OCI-LY3 (cell line): ENCODE results near the gene OVOL3.

Source experiments
- H2AFZ ChIP-seq: fragments of 200-600, 300-600 bp; shearing (Covaris generic); 2 replicates; pipeline ENCODE4 v1.6.0; 2014; ENCODE audit warnings: antibody characterized with exemption, low read depth, low read length
- H3K27ac ChIP-seq: fragments of 200-600, 300-600 bp; sonication (generic); 2 replicates; pipeline ENCODE4 v1.5.1; 2014; ENCODE audit warnings: mild to moderate bottlenecking, low read length, moderate library complexity, mixed read lengths
- H3K27me3 ChIP-seq: fragments of 200-600, 300-600 bp; sonication (generic); 2 replicates; pipeline ENCODE4 v1.6.1; 2014; ENCODE audit warnings: low read depth, low read length, mixed read lengths
- H3K36me3 ChIP-seq: fragments of 200-600, 300-600 bp; sonication (generic); replicated peaks from 2 replicates; pipeline ENCODE3; 2014; ENCODE audit warnings: low read depth, low read length, mixed read lengths
- H3K4me1 ChIP-seq: fragments of 300-600, 200-600 bp; sonication (generic); 2 replicates; pipeline ENCODE4 v1.6.1; 2014; ENCODE audit warnings: low read length, mixed read lengths
- H3K4me2 ChIP-seq: fragments of 200-600, 300-600 bp; sonication (generic); 2 replicates; pipeline ENCODE4 v1.6.1; 2014; ENCODE audit warnings: low read length, mixed read lengths
- H3K4me3 ChIP-seq: fragments of 300-600, 200-600 bp; sonication (generic); 2 replicates; pipeline ENCODE4 v1.5.1; 2014; ENCODE audit warnings: antibody characterized with exemption, mild to moderate bottlenecking, low read length, moderate library complexity
- H3K79me2 ChIP-seq: fragments of 300-600, 200-600 bp; shearing (Covaris generic); 2 replicates; pipeline ENCODE4 v1.6.1; 2014; ENCODE audit warnings: mild to moderate bottlenecking, low read length, mixed read lengths
- H3K9ac ChIP-seq: fragments of 300-600, 200-600 bp; shearing (Covaris generic); 2 replicates; pipeline ENCODE4 v1.6.0; 2014; ENCODE audit warnings: mild to moderate bottlenecking, low read length, moderate library complexity
- H3K9me3 ChIP-seq: fragments of 200-600, 300-600 bp; shearing (Covaris generic); 2 replicates; pipeline ENCODE4 v1.6.1; 2014; ENCODE audit warnings: low read length, mixed read lengths; ENCODE audit not compliant: insufficient read depth
- H4K20me1 ChIP-seq: fragments of 200-600, 300-600 bp; sonication (generic); 2 replicates; pipeline ENCODE4 v1.6.1; 2016; ENCODE audit warnings: low read length, mixed read lengths; ENCODE audit not compliant: insufficient read depth
- EZH2phosphoT487 ChIP-seq: fragments of 200-600 bp; shearing (Covaris generic); IDR thresholded peaks from 2 replicates; pipeline ENCODE4 v1.6.1; 2018; ENCODE audit warnings: antibody characterized with exemption, mixed run types, low read depth
- TF ChIP-seq, protein P1 (sequence below): fragments of 200-600, 300-600 bp; sonication (generic); IDR thresholded peaks from 2 replicates; pipeline ENCODE4 v1.5.1; 2014; ENCODE audit warnings: antibody characterized with exemption, low read length, low read depth

The OVOL3 gene

DNA sequence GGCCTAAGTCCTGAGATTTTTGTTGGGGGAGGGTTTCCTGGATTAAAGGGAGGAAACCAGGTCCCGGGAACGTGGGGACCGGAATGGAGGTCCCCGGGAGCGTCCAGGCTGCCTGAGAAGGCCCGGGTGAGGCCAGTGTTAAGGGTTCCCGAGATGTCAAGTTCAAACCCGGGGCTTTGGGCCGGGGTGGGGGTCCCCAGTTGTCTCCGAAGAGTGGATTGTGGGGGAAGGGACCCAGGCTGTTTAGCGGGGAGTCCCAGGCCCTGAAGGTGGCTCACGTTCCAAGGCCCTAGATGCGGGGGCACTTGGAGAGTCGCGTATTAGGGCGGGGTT, 41.0 kb downstream of the OVOL3 start:
- Histone ChIP-seq H3K4me1 (no peaks in the 10 kb centered on the region), H3K27ac (no peak overlapping the region), H3K36me3 (peaks cover 33% of the 10 kb centered on the region), H3K27me3 (no peaks in the 10 kb centered on the region), H3K79me2 (no peaks in the 10 kb centered on the region), H3K9me3 (no peaks in the 10 kb centered on the region), H4K20me1 (no peaks in the 10 kb centered on the region; the same call in 1 of the 2 replicates), H3K4me2 (no peak overlapping the region), H3K9ac (no peak overlapping the region), H3K4me3 (no peak overlapping the region), H2AFZ (no peak overlapping the region)
- TF ChIP-seq, protein P1, sequence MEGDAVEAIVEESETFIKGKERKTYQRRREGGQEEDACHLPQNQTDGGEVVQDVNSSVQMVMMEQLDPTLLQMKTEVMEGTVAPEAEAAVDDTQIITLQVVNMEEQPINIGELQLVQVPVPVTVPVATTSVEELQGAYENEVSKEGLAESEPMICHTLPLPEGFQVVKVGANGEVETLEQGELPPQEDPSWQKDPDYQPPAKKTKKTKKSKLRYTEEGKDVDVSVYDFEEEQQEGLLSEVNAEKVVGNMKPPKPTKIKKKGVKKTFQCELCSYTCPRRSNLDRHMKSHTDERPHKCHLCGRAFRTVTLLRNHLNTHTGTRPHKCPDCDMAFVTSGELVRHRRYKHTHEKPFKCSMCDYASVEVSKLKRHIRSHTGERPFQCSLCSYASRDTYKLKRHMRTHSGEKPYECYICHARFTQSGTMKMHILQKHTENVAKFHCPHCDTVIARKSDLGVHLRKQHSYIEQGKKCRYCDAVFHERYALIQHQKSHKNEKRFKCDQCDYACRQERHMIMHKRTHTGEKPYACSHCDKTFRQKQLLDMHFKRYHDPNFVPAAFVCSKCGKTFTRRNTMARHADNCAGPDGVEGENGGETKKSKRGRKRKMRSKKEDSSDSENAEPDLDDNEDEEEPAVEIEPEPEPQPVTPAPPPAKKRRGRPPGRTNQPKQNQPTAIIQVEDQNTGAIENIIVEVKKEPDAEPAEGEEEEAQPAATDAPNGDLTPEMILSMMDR: no peak
- TF ChIP-seq EZH2phosphoT487: no peak

DNA sequence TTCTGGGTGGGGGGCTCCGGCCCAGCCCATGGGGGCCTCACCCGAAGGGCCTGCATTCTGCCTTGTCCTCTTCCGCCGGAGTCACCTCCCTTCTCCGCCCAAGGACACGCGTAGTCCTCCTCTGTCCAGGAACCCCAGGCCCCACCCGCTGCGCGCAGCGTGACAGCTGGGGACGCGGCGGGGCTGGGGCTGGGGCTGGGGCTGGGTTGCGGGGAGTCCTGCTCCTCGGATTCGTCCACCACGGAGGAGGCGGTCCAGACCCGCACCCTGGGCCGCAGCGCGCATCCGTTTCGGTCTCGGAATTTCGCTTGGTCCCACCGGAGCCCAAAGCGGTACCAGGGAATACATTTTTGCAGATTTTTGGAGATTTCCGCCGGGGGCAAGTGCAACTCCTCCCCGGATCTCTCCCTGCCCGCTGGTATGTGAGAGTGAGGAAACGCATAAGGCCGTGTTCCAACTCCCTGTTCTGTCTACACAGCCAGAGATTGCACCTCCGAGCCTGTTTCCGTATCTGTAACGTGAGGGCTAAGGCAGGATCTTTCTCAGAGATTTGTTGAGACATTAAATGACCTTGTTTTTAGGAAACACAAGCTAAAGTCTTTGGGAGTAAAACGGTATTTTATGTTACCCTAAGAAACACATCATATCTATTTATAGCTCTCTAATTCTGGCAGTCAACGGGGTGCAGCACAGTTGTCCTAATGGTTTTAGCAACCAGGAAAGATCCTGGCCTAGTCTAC, 41.6 kb downstream of the OVOL3 start, which contains the start of gene COX7A1:
Gene COX7A1 (minus strand): TSS at position 96 of the 740 bp plus-strand sequence. CDS start 40 bp downstream, at position 56.
- Histone ChIP-seq H4K20me1 (no peaks in the 10 kb centered on the region; the same call in 1 of the 2 replicates), H3K4me1 (no peaks in the 10 kb centered on the region), H3K9ac (no peak within 1 kb of the TSS), H3K27ac (no peak within 1 kb of the TSS), H3K4me2 (no peak within 1 kb of the TSS), H3K27me3 (no peaks in the 10 kb centered on the region), H3K4me3 (no peak within 1 kb of the TSS), H3K79me2 (no peaks in the 10 kb centered on the region), H3K9me3 (no peaks in the 10 kb centered on the region), H3K36me3 (peaks cover 30% of the 10 kb centered on the region), H2AFZ (no peak within 1 kb of the TSS)
- TF ChIP-seq, protein P1: no peak

GRCh38 chr19:36153126-36153525, 42.2 kb downstream of the OVOL3 start:
- H3K79me2 ChIP-seq: no peaks in the 10 kb centered on the region
- no peak for TF ChIP-seq EZH2phosphoT487
- TF ChIP-seq, protein P1: no peak
- H3K4me3 ChIP-seq: no peak overlapping the region
- no peaks in the 10 kb centered on the region; the same call in 1 of the 2 replicates for H4K20me1 ChIP-seq
- no peaks in the 10 kb centered on the region for H3K27me3 ChIP-seq
- no peak overlapping the region for H3K9ac ChIP-seq
- no peaks in the 10 kb centered on the region for H3K9me3 ChIP-seq
- H2AFZ ChIP-seq: no peak overlapping the region
- H3K27ac ChIP-seq: no peak overlapping the region
- H3K4me1 ChIP-seq: no peaks in the 10 kb centered on the region
- peaks cover 30% of the 10 kb centered on the region for H3K36me3 ChIP-seq
- no peak overlapping the region for H3K4me2 ChIP-seq

DNA sequence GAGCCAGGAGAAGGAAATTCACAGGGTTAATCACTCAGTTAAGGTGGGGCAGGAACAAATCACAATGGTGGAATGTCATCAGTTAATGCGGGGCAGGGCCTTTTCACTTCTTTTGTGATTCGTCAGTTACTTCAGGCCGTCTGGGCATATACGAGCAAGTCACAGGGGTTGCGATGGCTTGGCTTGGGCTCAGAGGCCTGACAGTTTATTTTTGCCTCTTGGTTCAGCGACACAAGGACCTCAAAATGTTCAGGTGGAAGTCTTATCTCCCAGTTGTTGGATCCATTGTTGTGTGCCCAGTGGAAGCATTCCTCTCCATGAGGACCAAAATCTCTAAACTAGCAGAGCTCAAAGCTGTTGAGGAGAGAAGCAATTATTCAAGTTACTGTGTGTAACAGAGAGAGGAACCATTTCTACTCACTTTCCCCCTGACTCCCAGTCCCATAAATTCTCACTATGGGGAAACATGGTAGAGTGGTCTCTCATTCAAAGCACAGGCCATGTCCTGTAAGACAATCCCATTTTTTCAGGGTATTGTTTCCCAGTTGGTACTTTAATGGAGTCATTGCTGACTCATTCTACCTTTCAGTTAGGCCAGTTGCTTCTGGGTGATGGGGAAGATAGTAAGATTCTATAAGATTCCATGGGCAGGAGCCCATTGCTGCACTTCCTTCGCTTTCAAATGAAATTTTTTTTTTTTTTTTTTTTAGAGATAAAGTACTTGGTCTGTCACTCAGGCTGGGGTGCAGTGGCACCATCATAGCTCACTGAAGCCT, 50.1 kb downstream of the OVOL3 start:
- no peaks in the 10 kb centered on the region for H4K20me1 ChIP-seq
- no peak overlapping the region for H3K4me2 ChIP-seq
- H3K36me3 ChIP-seq: peaks cover 5% of the 10 kb centered on the region

More for the DNA sequence above, 50.1 kb downstream of the OVOL3 start:
- no peak for TF ChIP-seq EZH2phosphoT487
- TF ChIP-seq, protein P1: no peak
- Histone ChIP-seq H3K4me3 (no peak overlapping the region), H2AFZ (no peak overlapping the region), H3K27ac (no peak overlapping the region), H3K9ac (no peak overlapping the region), H3K27me3 (no peaks in the 10 kb centered on the region), H3K4me1 (no peaks in the 10 kb centered on the region), H3K79me2 (no peaks in the 10 kb centered on the region), H3K9me3 (no peaks in the 10 kb centered on the region)
